ENCODE measurements around the gene BLID.

Gene BLID

DNA sequence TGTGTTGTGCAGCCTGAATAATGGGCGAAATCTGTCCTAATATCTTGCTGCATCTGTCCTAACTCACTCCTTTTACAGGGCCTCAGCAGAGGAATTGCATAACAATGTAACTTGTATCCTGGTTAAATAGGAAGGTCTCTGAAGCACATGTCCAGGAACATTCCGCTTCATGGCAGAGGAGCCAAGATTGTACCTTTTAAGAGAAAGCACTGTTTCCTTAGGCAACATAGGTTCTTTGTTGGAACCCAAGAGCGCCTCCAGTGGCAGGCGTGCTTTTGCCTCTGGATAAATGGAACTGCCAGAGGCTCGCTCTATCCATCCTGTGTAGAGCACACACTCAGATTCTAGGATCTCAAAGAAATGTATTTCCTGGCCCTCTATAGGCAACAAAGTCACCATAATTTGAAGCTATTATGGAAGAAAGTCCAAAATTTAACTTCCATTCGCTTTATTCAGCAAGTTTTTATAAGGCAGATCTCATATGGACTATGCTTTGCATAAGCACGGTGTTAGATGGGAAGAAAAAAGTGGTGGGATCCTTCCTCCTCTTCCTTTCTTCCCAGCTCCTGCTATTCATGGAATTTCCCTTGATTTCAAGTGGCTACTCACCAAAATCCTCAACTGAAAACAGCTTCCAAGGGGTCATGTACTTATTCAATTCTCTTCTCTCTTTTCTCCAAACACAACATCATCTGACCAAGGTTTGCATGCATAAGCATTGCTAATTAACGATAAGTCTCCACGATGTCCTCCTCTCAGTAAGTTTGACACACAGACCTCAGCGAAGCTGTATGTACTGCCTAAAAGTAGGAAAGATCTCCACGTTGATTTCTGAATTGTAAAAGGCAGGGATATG is at the start of gene BLID:
Gene BLID (minus strand): TSS at position 692 of the 856 bp plus-strand sequence. CDS start 293 bp downstream, at position 399.
- no peak for DNase-seq

- no peak for DNase-seq
These were observed 47.2 kb upstream of the BLID start for GRCh38 chr11:122163053-122163819.

- no peak for DNase-seq
These were observed 46.1 kb upstream of the BLID start for GRCh38 chr11:122162095-122162494.

DNA sequence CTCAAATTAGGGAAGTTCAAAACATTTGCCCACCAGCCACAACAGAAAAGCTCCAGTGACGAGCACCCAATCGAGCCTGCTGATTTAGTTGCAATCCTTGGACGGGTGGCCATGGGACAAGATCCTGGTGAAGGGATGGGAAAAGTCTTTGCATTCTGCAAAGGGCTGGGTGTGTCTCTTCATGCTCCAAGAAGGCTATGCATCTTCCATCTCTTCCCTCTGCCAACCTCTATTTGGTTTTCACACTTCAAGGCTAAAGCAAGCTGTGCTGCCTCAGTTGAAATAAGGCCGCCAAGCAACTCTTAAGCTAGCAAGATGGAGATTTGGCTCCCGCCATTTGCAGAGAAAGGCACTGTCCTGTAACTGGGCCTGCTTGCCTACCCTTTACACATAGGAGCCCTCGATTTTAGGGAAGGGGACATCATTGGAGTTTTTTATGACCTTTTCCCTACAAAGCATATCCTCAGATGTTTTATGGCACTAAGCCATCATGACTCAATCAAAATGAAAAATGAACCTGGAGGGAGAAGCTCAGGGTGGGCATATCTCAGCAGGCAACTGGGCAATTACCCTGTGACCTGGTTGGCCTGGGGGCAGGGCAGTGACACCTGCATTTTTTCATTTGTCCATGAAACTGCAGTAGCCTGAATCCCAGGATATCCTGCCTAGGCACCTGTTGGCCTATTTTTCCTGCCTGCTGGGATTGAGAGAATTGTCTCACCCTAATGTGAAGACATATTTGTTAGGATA is 45.0 kb upstream of the BLID start:
- DNase-seq = no peak

- DNase-seq = no peak
These were observed 43.8 kb upstream of the BLID start for GRCh38 chr11:122159861-122160260.

- no peak for DNase-seq
These were observed 43.2 kb upstream of the BLID start for GRCh38 chr11:122159173-122159721.

GRCh38 chr11:122158171-122158570 is 42.2 kb upstream of the BLID start:
- DNase-seq = no peak

- DNase-seq = no peak
These were observed 41.7 kb upstream of the BLID start for GRCh38 chr11:122157653-122158161.

GRCh38 chr11:122156940-122157382 is 40.9 kb upstream of the BLID start:
- DNase-seq = no peak

DNA sequence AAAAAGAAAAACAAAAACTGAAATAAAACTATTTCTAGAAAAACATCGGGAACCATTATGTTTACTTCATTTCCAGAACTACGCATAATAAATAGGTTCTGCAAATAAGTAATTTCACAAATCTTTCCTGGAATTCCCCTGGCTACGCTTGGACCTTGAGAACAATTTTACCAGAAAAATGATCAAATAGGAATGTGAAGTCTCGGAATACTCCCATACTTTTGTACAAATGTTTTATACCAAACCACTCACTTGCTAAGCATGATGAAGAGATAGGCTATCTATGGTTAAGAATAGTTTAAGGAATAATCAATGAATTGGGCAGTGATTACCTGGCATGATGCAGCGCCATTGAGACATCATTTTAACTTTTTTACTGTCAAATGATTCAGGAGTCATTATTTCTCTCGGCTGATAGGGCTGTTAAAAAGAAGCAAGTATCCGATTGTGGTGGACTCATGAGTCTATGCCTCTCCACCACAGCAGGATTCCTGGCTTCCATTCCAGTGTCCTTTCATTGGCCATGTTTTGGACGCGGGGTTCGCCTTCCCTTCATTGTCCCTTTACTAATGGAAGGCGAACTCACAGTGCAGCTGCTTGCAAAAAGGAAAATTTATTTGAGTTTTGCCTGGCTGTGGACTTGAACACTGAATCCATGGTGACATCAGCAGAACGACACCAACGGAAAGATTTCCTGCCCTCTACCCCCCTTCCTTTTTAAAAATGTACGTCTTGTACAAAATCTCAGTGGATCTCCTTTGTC is 39.9 kb upstream of the BLID start:
- no peak for DNase-seq

- no peak for DNase-seq
These were observed 39.0 kb upstream of the BLID start for GRCh38 chr11:122154994-122155393.

DNA sequence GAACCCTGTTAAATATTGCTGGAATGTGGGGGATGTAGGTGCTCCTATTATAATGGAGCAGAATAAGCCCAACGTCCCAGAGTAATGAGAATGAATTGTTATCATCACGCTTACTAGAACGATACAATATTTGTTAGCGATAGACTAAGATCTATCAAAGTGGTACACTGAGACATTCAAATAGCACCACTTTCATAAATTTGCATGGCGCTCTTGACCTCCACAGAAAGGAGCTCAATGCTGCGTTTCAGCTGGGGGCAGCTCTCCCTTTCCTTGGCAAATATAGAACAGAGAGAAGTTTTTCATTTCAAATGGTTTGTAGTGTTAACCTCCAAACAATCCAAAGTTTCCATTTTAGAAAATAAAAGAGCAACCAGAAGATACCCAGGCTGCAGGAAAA is 38.2 kb upstream of the BLID start:
- DNase-seq = no peak

DNA sequence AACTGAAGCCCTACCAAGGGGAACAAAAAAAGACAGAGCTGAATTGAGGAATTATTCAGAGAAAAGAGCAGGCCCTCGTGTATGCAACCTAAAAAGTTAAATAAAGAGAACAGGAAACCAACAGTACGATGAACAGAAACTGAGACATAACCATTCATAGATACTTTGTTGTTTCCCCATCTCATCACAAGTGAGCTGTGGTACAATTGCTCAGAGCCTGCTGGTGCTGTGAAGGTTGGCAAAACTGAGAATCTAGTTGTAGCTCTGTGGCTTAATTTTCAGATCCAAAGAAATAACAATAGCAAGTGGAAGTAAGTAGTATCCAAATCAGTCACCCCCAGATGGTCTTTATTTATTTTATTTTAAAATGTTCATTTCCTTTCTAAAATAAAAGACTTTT is 37.7 kb upstream of the BLID start:
- no peak for DNase-seq

- DNase-seq = no peak
These were observed 34.5 kb upstream of the BLID start for GRCh38 chr11:122150216-122151124.

GRCh38 chr11:122149202-122149601 is 33.2 kb upstream of the BLID start:
- DNase-seq = no peak

- DNase-seq = no peak
These were observed 30.5 kb upstream of the BLID start for GRCh38 chr11:122146475-122146874.

DNA sequence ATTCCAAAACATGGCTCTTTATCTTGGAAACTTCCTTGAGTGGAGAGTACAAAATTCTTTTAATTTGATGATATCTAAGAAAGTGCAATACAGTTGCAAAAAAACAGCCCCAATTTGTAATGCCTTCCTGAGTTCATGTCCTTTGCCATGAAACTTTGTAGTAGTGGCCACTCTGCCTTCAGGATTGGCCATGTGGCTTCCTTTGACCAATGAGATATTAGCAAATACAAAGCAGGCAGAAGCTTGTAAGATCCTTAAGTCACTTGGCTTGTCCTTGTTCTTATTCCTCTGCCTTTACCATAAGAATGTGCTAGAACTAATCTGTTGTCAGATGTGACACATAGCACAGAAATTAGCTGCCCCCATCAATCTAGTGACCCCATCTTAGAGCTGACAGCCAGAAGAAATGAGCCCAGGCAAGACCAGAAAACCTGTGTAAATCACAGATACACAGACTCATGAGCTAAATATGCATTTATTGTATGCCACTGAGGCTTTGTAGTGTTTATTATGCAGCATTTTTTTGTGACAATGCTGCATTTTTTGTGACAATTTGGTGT is 29.8 kb upstream of the BLID start:
- DNase-seq = no peak

- no peak for DNase-seq
These were observed 28.7 kb upstream of the BLID start for GRCh38 chr11:122144752-122145151.

DNA sequence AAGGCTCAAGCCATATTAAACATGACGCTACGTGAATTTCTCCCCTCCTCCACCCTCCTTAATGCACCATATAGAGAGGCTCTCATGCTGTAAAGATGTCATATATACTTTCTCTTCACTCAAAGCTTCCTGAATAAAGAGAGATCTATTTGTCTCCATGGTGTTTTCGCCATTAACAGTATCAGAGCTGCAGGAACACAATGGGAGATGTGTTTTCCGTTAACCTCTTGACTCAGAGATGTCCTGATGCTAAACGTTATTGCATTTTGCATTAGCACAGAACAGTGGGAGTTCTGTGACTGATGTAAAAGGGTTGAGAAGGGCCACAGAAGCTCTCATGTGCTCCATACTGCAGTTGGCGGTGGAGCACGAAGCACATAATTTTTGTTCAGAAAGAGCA is 25.7 kb upstream of the BLID start:
- no peak for DNase-seq

DNA sequence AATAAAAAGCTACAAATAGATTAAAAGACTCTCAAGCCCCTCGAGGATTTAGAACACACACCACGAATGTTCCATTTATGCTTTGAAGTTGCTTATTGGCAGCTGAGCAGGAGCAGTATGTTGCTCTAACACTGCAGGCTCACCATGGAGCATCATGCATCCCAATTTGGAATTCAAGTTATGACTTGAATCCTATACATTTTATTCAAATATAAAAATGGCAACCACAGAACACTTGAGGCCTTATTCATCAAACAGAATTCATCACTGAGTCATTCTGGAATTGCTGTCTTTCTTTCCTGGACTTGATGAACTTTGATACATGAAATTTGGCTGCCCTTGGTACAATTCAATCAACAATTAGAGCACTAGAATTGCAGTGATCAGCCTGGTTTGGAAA is 24.5 kb upstream of the BLID start:
- DNase-seq = no peak

- no peak for DNase-seq
These were observed 23.5 kb upstream of the BLID start for GRCh38 chr11:122139595-122139866.
